Activated naive CD8-positive, alpha-beta T cell (primary cell): Measurements from ENCODE around the gene PSMD13.
"Not testable (repeated sequence)": the region's sequence is repeated elsewhere in the genome, so short reads cannot be mapped to it uniquely, and the experiment has no call there.

Experiments used
- H3K27ac Mint-ChIP-seq: one replicate; pipeline ENCODE4 v1.8.0; 2021; ENCODE audit warnings: mixed read lengths
- H3K27me3 Mint-ChIP-seq: one replicate; pipeline ENCODE4 v1.8.0; 2021; ENCODE audit warnings: mixed read lengths
- H3K36me3 Mint-ChIP-seq: one replicate; pipeline ENCODE4 v1.8.0; 2021; ENCODE audit warnings: mixed read lengths
- H3K4me1 Mint-ChIP-seq: one replicate; pipeline ENCODE4 v1.8.0; 2021; ENCODE audit warnings: low read depth, mixed read lengths
- H3K4me3 Mint-ChIP-seq: one replicate; pipeline ENCODE4 v1.8.0; 2021; ENCODE audit warnings: mild to moderate bottlenecking, mixed read lengths
- H3K9me3 Mint-ChIP-seq: one replicate; pipeline ENCODE4 v1.8.0; 2021; ENCODE audit warnings: low read depth, mixed read lengths

The PSMD13 gene

DNA sequence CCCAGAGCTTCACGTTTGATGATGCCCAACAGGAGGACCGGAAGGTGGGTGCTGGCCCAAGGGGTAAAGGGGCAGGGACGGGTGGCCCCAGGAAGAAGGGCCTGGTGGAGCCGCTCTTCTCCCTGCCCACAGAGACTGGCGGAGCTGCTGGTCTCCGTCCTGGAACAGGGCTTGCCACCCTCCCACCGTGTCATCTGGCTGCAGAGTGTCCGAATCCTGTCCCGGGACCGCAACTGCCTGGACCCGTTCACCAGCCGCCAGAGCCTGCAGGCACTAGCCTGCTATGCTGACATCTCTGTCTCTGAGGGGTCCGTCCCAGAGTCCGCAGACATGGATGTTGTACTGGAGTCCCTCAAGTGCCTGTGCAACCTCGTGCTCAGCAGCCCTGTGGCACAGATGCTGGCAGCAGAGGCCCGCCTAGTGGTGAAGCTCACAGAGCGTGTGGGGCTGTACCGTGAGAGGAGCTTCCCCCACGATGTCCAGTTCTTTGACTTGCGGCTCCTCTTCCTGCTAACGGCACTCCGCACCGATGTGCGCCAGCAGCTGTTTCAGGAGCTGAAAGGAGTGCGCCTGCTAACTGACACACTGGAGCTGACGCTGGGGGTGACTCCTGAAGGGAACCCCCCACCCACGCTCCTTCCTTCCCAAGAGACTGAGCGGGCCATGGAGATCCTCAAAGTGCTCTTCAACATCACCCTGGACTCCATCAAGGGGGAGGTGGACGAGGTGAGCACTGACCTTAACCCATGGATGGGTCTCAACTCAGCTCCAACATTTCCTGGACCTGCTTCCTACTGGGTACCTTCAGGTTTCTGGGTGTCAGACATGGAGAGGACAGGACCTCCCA, 27.3 kb upstream of the PSMD13 start:
- Mint-ChIP-seq H3K4me3 (peak overlapping the region; percentile 100), H3K27ac (peak overlapping the region; percentile 89), H3K9me3 (no peaks in the 10 kb centered on the region), H3K4me1 (peaks cover 25% of the 10 kb centered on the region), H3K27me3 (no peaks in the 10 kb centered on the region), H3K36me3 (peaks cover 5% of the 10 kb centered on the region)

DNA sequence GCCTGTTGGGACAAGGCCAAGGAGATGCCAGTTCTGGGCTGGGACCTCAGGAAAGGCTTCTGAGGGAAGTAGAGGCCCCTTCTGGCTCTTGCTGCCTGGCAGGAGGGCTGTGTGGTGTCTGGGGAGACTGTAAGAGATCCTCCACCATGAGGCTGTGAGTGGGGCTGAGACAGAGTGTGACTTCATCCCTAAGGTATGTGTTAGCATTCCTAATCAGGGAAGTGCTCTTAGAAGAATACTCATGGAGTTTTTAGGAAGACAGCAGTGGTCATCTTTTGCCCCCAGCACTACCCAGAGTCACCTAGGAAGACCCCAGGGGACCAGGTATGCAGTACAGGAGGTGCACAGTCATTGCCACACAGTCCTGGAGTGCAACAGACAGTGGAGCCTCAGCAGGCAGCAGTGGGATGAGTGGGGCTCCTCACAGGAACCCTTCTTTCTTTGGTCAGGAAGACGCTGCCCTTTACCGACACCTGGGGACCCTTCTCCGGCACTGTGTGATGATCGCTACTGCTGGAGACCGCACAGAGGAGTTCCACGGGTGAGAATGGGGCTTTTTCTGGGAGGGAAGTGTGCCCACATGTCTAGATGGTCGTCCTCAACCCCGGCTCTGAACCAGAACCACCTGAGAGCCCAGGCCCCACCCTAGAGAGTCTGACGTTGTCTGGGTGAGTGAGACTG, 26.5 kb upstream of the PSMD13 start:
- Mint-ChIP-seq H3K4me3 (peak overlapping the region; percentile 100), H3K9me3 (no peaks in the 10 kb centered on the region), H3K36me3 (peaks cover 5% of the 10 kb centered on the region), H3K27me3 (no peaks in the 10 kb centered on the region), H3K27ac (peak overlapping the region; percentile 89), H3K4me1 (peaks cover 22% of the 10 kb centered on the region)

DNA sequence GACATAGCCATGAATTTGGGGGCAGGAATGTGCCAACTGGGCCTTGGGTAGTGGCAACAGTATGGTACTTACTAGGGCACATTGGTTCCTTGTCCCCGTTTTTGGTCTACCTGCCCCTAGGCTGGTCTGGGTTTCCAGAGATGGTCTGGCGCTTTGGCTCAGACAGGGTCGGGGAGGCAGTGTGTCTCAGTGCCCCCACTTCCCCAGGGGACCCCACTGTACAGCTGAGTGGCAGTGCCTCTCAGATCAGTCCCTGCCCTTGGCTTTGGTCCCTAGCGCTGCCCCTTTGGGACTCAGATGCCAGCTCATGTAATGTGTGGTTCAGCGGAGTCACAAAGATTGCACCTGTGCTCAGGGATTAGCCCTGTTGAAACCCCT, 26.0 kb upstream of the PSMD13 start:
- Mint-ChIP-seq H3K27ac (peak overlapping the region; percentile 86), H3K9me3 (no peaks in the 10 kb centered on the region), H3K4me3 (peak overlapping the region; percentile 100), H3K36me3 (peaks cover 5% of the 10 kb centered on the region), H3K4me1 (peaks cover 16% of the 10 kb centered on the region), H3K27me3 (no peaks in the 10 kb centered on the region)

DNA sequence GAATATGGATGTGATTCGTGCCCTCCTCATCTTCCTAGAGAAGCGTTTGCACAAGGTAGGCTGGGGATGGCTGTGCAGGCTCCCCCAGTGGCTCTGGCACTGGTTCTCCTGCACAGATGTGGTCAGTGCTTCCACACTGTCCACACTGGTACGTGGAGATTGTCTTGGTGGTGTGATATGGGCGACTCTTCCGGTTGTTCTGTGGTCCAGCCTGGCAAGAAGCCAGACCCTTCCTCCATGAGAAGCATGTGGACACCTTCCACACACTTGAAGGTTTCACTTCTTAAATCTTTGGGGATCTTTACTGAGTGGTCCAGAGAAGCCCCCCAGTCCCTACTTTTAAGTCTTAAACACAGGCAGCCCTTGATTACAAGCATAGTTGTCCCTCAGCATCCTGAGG, 25.5 kb upstream of the PSMD13 start:
- Mint-ChIP-seq H3K4me3 (peak overlapping the region; percentile 61), H3K4me1 (peaks cover 12% of the 10 kb centered on the region), H3K27ac (peak overlapping the region; percentile 86), H3K9me3 (no peaks in the 10 kb centered on the region), H3K27me3 (no peaks in the 10 kb centered on the region), H3K36me3 (peaks cover 5% of the 10 kb centered on the region)

DNA sequence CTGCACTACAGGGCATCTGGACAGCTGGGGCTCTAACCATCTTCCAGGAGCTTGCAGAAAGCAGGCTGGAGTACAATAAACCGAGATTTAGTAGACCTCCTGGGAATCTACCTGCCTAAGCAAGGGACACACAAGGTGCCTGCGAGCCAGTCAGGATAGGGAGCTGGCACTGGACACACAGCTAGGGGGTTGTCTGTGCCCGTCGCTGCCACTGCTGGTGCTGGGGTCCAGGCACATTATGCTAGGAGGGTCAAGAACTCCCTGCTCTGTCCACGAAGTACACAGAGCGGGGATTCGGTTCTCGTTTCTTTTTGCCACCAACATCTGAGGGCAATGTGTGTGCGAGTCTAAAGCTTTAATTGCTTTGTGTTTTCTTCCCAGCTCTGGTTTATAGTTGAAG, 25.0 kb upstream of the PSMD13 start:
- no peaks in the 10 kb centered on the region for H3K27me3 Mint-ChIP-seq
- H3K4me1 Mint-ChIP-seq: peaks cover 12% of the 10 kb centered on the region
- H3K9me3 Mint-ChIP-seq: no peaks in the 10 kb centered on the region
- H3K4me3 Mint-ChIP-seq: peak overlapping the region; percentile 61
- peak overlapping the region; percentile 86 for H3K27ac Mint-ChIP-seq
- H3K36me3 Mint-ChIP-seq: peaks cover 5% of the 10 kb centered on the region

DNA sequence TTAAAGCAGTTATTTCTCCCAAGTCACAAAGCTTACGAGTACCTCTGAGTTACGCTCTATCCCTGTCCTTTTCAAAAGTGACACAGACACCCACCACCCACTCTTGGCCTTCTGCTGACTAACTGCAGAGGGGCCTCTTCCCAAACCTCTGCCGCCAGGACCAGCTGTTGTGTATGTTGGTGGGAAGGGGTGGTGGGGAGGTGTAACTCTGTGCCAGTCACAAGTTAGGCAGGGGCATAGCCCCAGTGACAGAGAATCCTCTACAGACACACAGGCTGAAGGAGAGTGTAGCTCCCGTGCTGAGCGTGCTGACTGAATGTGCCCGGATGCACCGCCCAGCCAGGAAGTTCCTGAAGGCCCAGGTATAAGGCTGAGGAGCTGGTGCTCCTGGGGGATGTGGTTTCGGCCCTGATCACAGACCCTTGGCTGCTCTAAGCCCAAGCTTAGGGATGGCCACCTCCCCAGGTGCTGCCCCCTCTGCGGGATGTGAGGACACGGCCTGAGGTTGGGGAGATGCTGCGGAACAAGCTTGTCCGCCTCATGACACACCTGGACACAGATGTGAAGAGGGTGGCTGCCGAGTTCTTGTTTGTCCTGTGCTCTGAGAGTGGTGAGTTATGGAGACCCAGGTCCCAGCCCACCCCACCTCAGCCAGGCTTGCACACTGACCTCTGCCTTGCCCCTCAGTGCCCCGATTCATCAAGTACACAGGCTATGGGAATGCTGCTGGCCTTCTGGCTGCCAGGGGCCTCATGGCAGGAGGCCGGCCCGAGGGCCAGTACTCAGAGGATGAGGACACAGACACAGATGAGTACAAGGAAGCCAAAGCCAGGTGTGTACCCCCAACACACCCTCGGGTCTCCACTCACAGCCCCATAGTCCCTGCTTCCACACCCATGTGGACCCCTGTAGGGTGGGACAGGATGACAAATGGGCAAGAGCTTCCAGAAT, 24.4 kb upstream of the PSMD13 start:
- no peaks in the 10 kb centered on the region for H3K9me3 Mint-ChIP-seq
- H3K27me3 Mint-ChIP-seq: no peaks in the 10 kb centered on the region
- no peak overlapping the region for H3K4me3 Mint-ChIP-seq
- no peak overlapping the region for H3K27ac Mint-ChIP-seq
- peaks cover 5% of the 10 kb centered on the region for H3K36me3 Mint-ChIP-seq
- peaks cover 12% of the 10 kb centered on the region for H3K4me1 Mint-ChIP-seq

DNA sequence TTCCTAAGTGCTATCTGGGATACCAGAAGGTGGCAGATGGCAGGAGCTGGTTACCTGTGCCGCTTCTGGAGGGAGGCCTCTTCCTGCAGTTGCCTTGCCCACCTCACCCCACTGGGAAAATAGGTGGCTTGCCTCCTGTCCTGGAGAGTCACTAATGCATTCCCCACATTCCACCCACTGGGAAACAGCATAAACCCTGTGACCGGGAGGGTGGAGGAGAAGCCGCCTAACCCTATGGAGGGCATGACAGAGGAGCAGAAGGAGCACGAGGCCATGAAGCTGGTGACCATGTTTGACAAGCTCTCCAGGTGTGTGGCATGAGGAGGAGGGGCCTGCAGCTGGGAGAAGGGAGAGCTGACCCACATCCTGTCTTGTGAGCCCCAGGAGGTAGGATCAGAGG, 23.7 kb upstream of the PSMD13 start:
- peaks cover 15% of the 10 kb centered on the region for H3K4me1 Mint-ChIP-seq
- H3K4me3 Mint-ChIP-seq: no peak overlapping the region
- H3K36me3 Mint-ChIP-seq: peaks cover 5% of the 10 kb centered on the region
- H3K9me3 Mint-ChIP-seq: no peaks in the 10 kb centered on the region
- no peak overlapping the region for H3K27ac Mint-ChIP-seq
- no peaks in the 10 kb centered on the region for H3K27me3 Mint-ChIP-seq

DNA sequence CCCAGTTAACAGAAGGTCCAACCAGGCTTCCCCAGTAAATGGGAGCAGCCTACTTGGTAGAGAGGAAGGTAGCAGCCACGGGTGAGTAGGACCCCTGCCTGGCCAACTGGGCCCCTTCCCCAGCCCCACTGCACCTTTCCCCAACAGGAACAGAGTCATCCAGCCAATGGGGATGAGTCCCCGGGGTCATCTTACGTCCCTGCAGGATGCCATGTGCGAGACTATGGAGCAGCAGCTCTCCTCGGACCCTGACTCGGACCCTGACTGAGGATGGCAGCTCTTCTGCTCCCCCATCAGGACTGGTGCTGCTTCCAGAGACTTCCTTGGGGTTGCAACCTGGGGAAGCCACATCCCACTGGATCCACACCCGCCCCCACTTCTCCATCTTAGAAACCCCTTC, 22.7 kb upstream of the PSMD13 start:
- Mint-ChIP-seq H3K27ac (no peak overlapping the region), H3K4me1 (peaks cover 15% of the 10 kb centered on the region), H3K27me3 (no peaks in the 10 kb centered on the region), H3K4me3 (no peak overlapping the region), H3K36me3 (peaks cover 5% of the 10 kb centered on the region), H3K9me3 (no peaks in the 10 kb centered on the region)

DNA sequence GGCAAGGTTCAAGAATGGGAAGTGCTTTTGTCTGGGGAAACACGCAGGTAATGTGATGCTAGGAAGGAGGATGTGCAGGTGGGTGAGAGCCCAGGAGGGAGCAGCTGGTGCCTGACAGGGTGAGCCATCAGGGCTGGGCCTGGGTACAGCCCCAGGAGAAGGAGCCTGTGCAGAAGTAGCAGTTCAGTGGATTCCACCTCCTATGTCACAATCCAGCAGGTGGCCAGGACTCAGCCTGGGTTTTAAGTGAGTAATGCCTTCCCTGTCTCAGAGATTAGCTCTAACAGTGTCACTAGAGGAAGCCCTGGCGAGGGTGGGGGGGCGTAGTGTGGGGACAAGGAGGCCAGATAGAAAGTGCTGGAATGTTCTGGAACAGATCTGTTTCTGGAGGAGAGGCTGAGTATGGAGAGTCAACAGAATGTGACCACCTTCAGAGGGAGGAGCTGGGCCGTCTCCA, 21.2 kb upstream of the PSMD13 start:
- Mint-ChIP-seq H3K36me3 (peaks cover 5% of the 10 kb centered on the region), H3K4me3 (no peak overlapping the region), H3K27me3 (no peaks in the 10 kb centered on the region), H3K4me1 (peaks cover 8% of the 10 kb centered on the region), H3K27ac (peak overlapping the region; percentile 58), H3K9me3 (no peaks in the 10 kb centered on the region)

DNA sequence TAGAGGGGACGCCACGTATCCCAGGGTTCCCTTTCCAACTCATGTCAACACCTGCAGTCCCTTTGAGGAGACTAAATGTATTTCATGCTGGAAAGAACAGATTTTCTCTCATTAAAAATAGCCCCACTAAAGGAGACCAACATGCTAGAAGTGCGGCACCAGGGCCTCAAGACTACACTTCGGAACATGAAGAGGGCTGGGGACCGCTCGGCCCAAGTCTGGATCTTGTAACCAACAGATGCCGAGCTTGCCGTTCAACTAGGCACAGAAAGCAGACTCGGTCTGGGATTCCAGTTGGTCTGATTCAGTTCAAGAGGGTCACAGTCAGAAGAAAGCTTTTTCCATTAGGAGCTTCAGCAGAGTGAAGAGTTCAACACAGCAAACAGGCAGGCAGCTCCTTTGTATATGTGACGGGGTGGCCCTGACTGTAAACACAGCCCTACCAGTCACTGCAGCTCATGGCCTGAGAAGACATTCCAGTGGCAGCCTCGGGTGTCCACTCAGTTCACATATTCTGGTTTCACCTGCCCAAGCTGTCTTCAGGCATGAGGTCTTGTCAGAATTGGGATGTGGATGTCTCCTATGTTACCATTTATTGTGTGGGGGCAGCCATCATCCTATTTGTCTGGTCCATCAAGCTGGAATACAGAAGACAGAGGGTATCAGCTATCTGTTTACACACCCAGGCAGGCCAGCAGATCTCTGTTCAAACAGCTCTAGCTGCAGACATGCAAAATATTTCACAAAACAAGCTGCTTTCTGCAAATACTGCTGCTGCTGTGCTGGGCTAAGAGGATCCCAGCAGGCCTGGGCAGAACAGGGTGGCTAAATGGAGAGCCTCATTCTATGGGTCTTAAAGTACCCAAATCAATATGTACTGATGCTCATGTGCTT, 20.4 kb upstream of the PSMD13 start:
- Mint-ChIP-seq H3K9me3 (no peaks in the 10 kb centered on the region), H3K27me3 (no peaks in the 10 kb centered on the region), H3K4me1 (peaks cover 6% of the 10 kb centered on the region), H3K36me3 (peaks cover 5% of the 10 kb centered on the region), H3K27ac (peak overlapping the region; percentile 58), H3K4me3 (no peak overlapping the region)

DNA sequence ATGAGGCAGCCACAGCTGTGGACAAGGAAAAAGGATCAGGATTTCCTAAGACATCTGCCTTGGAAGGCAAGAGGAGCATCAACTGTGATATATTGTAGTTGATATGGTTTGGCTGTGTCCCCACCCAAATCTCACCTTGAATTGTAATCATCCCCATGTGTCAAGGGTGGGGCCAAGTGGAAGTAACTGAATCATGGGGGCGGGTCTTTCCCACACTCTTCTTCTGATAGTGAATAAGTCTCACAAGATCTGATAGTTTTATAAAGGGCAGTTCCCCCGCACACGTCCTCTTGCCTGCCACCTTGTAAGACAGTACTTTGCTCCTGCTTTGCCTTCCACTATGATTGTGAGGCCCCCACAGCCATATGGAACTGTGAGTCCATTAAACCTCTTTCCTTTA, 19.1 kb upstream of the PSMD13 start:
- H3K4me1 Mint-ChIP-seq: peaks cover 4% of the 10 kb centered on the region
- H3K27ac Mint-ChIP-seq: peak overlapping the region; percentile 23
- no peak overlapping the region for H3K4me3 Mint-ChIP-seq
- H3K9me3 Mint-ChIP-seq: no peaks in the 10 kb centered on the region
- H3K36me3 Mint-ChIP-seq: peaks cover 2% of the 10 kb centered on the region
- H3K27me3 Mint-ChIP-seq: no peaks in the 10 kb centered on the region

DNA sequence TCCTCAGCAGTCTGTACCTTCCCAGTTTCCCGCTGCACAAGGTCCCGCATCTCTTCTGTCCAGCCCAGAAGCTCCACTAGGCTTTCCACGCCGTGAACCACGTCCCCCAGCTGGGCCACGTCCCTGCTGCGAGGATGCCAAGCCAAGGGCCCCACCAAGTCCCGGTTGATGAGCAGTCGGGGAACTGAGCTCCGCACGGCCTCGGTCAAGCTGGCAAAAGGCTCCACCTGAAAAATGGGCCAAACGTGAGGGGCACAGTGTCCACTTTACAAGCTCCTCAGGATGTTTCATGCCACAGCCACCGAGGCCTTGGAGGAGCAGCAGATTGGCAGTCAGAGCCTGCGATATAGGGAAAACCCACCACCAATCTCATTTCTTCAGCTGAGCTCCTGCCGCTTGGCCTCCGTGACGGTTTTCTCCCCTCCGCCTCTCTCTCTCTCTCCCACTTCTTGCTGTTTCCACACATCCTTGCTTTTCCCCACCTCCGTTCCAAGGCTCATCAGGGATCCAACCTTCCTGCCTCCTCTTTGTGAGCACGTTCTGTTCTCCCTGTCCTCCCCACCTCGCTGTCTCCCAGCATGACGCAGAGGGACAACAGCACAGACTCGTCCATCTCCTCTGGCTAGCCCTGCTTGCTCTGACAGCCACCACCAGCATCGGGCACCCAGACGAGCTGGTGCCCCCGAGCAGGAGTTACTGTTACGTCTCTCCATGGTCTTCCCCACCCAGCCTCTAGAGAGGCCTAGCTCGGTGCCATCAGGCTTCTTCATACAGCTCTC, 17.8 kb upstream of the PSMD13 start:
- H3K27ac Mint-ChIP-seq: no peak overlapping the region
- no peaks in the 10 kb centered on the region for H3K36me3 Mint-ChIP-seq
- no peaks in the 10 kb centered on the region for H3K9me3 Mint-ChIP-seq
- peaks cover 4% of the 10 kb centered on the region for H3K4me1 Mint-ChIP-seq
- H3K4me3 Mint-ChIP-seq: no peak overlapping the region
- no peaks in the 10 kb centered on the region for H3K27me3 Mint-ChIP-seq

DNA sequence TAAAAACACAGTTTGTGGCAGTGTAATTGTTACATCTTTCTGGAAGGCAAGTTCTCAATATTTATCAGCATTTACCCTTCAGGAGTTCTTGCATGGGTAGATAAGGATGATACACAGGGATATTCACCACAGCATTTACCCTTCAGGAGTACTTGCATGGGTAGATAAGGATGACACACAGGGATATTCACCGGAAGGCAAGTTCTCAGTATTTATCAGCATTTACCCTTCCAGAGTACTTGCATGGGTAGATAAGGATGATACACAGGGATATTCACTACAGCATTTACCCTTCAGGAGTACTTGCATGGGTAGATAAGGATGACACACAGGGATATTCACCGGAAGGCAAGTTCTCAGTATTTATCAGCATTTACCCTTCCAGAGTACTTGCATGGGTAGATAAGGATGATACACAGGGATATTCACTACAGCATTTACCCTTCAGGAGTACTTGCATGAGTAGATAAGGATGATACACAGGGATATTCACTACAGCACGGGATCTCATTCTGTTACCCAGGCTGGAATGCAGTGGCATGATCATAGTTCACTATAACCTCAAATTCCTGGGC, 16.0 kb upstream of the PSMD13 start:
- not testable (repeated sequence) for H3K9me3 Mint-ChIP-seq, H3K36me3 Mint-ChIP-seq, H3K4me3 Mint-ChIP-seq, H3K27ac Mint-ChIP-seq, H3K4me1 Mint-ChIP-seq, H3K27me3 Mint-ChIP-seq
